ENCODE data around the gene IRF4.

The IRF4 gene

GRCh38 chr6:451336-451735 lies 59.8 kb downstream of the IRF4 start:
- no peak overlapping the region for H3K4me3 ChIP-seq (replicated peaks; ENCODE audit: low read depth, low read length)
- TF ChIP-seq CTCF (IDR thresholded peaks at IDR 0.05; ENCODE audit: low read depth, low read length, missing control alignments), result no peak
- no peak for DNase-seq (ENCODE audit: extremely low read depth, low read depth)

- H3K4me3 ChIP-seq (replicated peaks; ENCODE audit: low read depth, low read length), result no peak overlapping the region
- no peak for DNase-seq (ENCODE audit: extremely low read depth, low read depth)
- no peak for TF ChIP-seq CTCF (IDR thresholded peaks at IDR 0.05; ENCODE audit: low read depth, low read length, missing control alignments)
These were observed 60.3 kb downstream of the IRF4 start for GRCh38 chr6:451847-452246.

GRCh38 chr6:452301-453067 lies 60.9 kb downstream of the IRF4 start:
- no peak for DNase-seq (ENCODE audit: extremely low read depth, low read depth)
- TF ChIP-seq CTCF (IDR thresholded peaks at IDR 0.05; ENCODE audit: low read depth, low read length, missing control alignments), result no peak
- no peak overlapping the region for H3K4me3 ChIP-seq (replicated peaks; ENCODE audit: low read depth, low read length)

GRCh38 chr6:453152-453551 lies 61.6 kb downstream of the IRF4 start:
- H3K4me3 ChIP-seq (replicated peaks; ENCODE audit: low read depth, low read length), result no peak overlapping the region
- TF ChIP-seq CTCF (IDR thresholded peaks at IDR 0.05; ENCODE audit: low read depth, low read length, missing control alignments), result no peak
- DNase-seq (ENCODE audit: extremely low read depth, low read depth), result no peak

- TF ChIP-seq CTCF (IDR thresholded peaks at IDR 0.05; ENCODE audit: low read depth, low read length, missing control alignments), result no peak
- DNase-seq (ENCODE audit: extremely low read depth, low read depth), result no peak
- H3K4me3 ChIP-seq (replicated peaks; ENCODE audit: low read depth, low read length), result no peak overlapping the region
These were observed 62.8 kb downstream of the IRF4 start for GRCh38 chr6:454148-454991.

- no peak for TF ChIP-seq CTCF (IDR thresholded peaks at IDR 0.05; ENCODE audit: low read depth, low read length, missing control alignments)
- DNase-seq (ENCODE audit: extremely low read depth, low read depth), result no peak
- H3K4me3 ChIP-seq (replicated peaks; ENCODE audit: low read depth, low read length), result no peak overlapping the region
These were observed 63.5 kb downstream of the IRF4 start for GRCh38 chr6:455006-455585.

Measured in HFF-Myc (cell line).